Ascending aorta (tissue), 2 donors: ENCODE results near the gene CCL25. TPM values are rescaled to one million over a fixed set of nuclear protein-coding genes. Genes with fewer than 3 reads are reported as not detected.

ENCODE experiments used
- DNase-seq, 2 donors: peaks; one replicate each; pipeline ENCODE4 v3.0.0-alpha.2; 2019; ENCODE audit warnings: low spot score in 2 of 2
- H3K27ac ChIP-seq, 2 donors: fragments of 200-600 bp; sonication (generic); one replicate each; pipeline ENCODE4 v1.5.1; 2016 to 2017; ENCODE audit warnings: mild to moderate bottlenecking in 1 of 2
- H3K27me3 ChIP-seq: fragments of 200-600 bp; sonication (generic); one replicate; pipeline ENCODE4 v1.5.1; 2017
- H3K36me3 ChIP-seq, 2 donors: fragments of 200-600 bp; sonication (generic); one replicate each; pipeline ENCODE4 v1.5.1; 2016
- H3K4me1 ChIP-seq, 2 donors: fragments of 200-600 bp; sonication (generic); one replicate each; pipeline ENCODE4 v1.5.1; 2016 to 2017; ENCODE audit warnings: mild to moderate bottlenecking in 1 of 2
- H3K4me3 ChIP-seq, 2 donors: fragments of 200-600 bp; sonication (generic); one replicate each; pipeline ENCODE4 v1.5.1; 2016 to 2017; ENCODE audit warnings: mild to moderate bottlenecking in 1 of 2
- H3K9me3 ChIP-seq, 2 donors: fragments of 200-600 bp; sonication (generic); one replicate each; pipeline ENCODE4 v1.5.1; 2016
- CTCF ChIP-seq, 3 experiments: fragments of 200-600 bp in 2 of 3; fragments of 450-650 bp in 1 of 3; sonication (generic) in 2 of 3; IDR thresholded peaks; one replicate each; pipeline ENCODE4 v1.5.1; 2016 to 2019; ENCODE audit warnings: antibody characterized with exemption in 3 of 3, mild to moderate bottlenecking in 1 of 3, moderate library complexity in 1 of 3
- intact Hi-C: fragments of 100-400 bp; cut with DNase I; formaldehyde crosslinking; loops from one replicate; pipeline ENCODE4 v1.15.1; 2023
- total RNA-seq: library from RNA; depleted of rRNA; stranded (reverse); fragments of >200 nt; gene quantifications from one replicate; pipeline ENCODE4 v1.1.0, GENCODE V29; 2016

The CCL25 gene
- total RNA-seq, 1 donor from 2014 or later, result not detected

GRCh38 chr19:8107301-8107903, 54.8 kb downstream of the CCL25 start:
- DNase-seq, result no peak
- TF ChIP-seq CTCF (IDR thresholded peaks at IDR 0.05), result no peak
- H3K9me3 ChIP-seq, result no peaks in the 10 kb centered on the region
- no peaks in the 10 kb centered on the region for H3K4me1 ChIP-seq
- H3K27me3 ChIP-seq, result no peaks in the 10 kb centered on the region
- intact Hi-C loops, result no loop called here
- H3K4me3 ChIP-seq, result no peak overlapping the region
- H3K36me3 ChIP-seq, result no peaks in the 10 kb centered on the region
- H3K27ac ChIP-seq, result no peak overlapping the region

GRCh38 chr19:8108560-8109445, 56.2 kb downstream of the CCL25 start:
- intact Hi-C loops, result no loop called here
- Histone ChIP-seq H3K4me1 (no peaks in the 10 kb centered on the region), H3K36me3 (no peaks in the 10 kb centered on the region), H3K27ac (no peak overlapping the region), H3K9me3 (no peaks in the 10 kb centered on the region), H3K27me3 (no peaks in the 10 kb centered on the region), H3K4me3 (no peak overlapping the region)
- TF ChIP-seq CTCF (IDR thresholded peaks at IDR 0.05), result no peak
- no peak for DNase-seq

- H3K27me3 ChIP-seq, result no peaks in the 10 kb centered on the region
- H3K4me3 ChIP-seq, result no peak overlapping the region
- intact Hi-C loops, result no loop called here
- no peaks in the 10 kb centered on the region for H3K4me1 ChIP-seq
- H3K27ac ChIP-seq, result no peak overlapping the region
- no peak for TF ChIP-seq CTCF (IDR thresholded peaks at IDR 0.05)
- DNase-seq, result no peak
- no peaks in the 10 kb centered on the region for H3K9me3 ChIP-seq
- no peaks in the 10 kb centered on the region for H3K36me3 ChIP-seq
Observed at GRCh38 chr19:8109455-8109854, 56.9 kb downstream of the CCL25 start.

- no peak overlapping the region for H3K4me3 ChIP-seq
- no peaks in the 10 kb centered on the region for H3K4me1 ChIP-seq
- H3K27ac ChIP-seq, result no peak overlapping the region
- intact Hi-C loops, result no loop called here
- no peaks in the 10 kb centered on the region for H3K36me3 ChIP-seq
- no peaks in the 10 kb centered on the region for H3K27me3 ChIP-seq
- H3K9me3 ChIP-seq, result no peaks in the 10 kb centered on the region
- no peak for DNase-seq
- no peak for TF ChIP-seq CTCF (IDR thresholded peaks at IDR 0.05)
Observed at GRCh38 chr19:8109890-8110662, 57.5 kb downstream of the CCL25 start.

GRCh38 chr19:8110931-8111330, 58.4 kb downstream of the CCL25 start:
- H3K4me1 ChIP-seq, result no peaks in the 10 kb centered on the region
- intact Hi-C loops, result no loop called here
- no peak overlapping the region for H3K4me3 ChIP-seq
- H3K9me3 ChIP-seq, result no peaks in the 10 kb centered on the region
- DNase-seq, result no peak
- no peak for TF ChIP-seq CTCF (IDR thresholded peaks at IDR 0.05)
- no peak overlapping the region for H3K27ac ChIP-seq
- H3K27me3 ChIP-seq, result no peaks in the 10 kb centered on the region
- no peaks in the 10 kb centered on the region for H3K36me3 ChIP-seq
